Effector CD4-positive, alpha-beta T cell (primary cell): Measurements from ENCODE around the gene HDAC4.

ENCODE experiments used
- DNase-seq: peaks from one replicate; pipeline ENCODE4 v3.0.0-alpha.2; 2020

The HDAC4 gene

DNA sequence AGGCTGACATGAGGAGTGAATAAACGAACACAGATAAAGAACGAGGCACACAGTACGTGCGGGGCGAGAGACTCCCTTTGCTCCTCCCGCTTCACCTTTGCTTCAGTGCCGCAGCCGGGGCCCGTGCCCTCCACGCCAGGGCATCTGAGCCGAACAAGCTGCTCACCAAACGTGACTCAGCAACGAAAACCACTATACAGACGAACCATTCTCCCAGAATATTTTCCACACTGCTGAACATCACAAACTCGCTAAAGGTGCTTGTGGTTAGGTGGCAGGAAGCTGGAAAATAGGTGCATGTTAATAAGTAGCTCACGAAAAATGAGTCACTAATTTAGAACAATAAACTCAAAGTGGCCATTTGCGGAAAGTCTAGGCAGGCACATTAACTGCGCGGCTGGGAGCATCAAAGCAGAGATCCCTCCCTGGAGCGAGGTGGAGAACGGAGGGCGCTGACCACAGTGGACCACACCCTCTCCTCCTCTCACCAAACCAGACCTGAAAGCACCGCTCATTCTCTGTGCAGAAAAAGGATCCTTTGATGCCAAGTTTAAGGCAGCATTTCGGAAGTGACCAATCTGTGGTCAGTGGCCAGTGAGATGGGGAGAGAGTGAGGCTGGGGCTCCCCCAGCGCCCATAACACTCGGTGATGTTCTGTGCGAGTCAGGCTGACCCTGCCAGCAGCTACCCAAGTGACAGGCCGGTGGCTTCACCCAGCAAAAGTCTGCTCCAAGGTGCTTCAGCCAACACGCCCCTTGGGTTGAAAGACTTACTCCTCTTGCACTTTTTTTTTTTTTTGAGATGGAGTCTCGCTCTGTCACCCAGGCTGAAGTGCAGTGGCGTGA, 153.2 kb downstream of the HDAC4 start:
- DNase-seq: no peak

DNA sequence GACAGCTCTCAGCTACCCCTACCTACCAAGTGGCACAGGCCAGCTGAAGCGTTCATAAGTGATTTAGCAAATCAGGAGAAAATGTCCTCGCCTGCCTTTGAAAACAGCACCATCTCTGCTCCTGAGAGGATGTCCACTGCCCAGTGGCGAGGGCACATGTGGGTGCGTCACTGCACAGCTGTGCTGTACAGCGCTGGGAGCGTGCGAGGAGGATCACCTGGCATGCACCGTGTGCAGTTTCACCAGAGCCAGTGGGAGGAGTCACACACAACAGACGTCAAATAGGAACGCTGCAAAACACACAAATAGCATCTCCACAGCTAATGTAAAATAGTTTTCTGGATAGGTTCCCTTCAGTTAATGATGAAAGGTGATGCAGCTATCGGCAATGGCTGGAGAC, 154.1 kb downstream of the HDAC4 start:
- no peak for DNase-seq

DNA sequence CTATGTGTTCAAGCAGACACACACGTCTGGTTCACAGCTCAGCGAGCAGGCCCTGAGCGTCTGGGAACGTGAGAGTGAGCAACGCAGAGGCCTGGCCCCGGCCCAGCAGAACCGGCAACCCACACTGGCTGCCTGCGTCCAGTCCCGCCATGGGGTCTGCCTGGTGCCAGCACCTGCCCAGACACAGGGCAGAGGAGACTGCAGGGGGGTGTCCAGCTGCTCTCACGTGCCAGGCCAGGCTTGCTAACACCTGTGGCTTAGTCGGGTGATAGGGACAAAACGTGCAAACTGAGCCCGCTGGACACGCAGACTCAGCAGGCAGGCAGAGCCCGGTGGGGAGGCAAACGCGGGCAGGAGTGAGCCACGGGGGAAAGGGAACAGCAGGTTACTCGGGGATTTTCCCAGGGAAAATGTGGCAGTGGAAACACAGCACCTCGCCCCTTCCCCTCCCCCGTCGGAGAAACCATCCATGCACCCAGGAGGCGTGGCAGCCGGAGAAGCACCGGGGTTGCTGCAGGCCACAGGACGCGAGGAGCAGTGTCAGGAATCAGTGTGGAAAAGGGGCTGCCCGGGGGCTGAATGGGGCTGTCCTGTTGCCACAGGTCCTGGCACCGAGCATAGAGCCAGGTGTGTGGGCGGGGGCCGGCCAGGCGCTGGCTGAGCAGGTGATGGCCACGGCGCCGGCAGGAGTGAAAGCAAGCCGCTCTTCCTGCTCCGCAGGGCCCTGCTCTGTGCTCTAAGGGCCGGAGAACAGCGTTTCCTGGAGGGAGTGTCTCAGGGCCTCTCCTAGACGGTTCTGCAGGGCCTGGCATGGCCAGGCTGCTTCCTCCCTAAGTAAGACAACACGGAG, 154.7 kb downstream of the HDAC4 start:
- DNase-seq: no peak

DNA sequence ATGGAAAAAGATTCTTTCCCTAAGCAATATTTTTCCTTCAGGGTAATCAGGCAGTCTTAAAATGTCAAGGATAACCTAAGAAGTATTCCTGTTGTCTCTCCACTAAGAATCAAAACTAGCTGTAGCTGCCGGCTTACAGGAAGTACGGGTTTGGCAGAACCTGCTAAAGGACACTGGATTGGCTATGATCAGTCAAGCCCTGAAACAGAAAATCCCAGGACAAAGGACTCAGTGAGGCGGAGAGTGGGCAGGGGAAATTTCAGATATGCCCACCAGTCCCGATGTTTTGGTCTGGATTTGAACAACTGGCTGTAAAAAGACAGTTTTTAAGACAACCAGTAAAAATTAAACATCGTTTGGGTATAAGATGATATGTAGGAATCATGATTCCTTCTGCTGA, 155.7 kb downstream of the HDAC4 start:
- no peak for DNase-seq

DNA sequence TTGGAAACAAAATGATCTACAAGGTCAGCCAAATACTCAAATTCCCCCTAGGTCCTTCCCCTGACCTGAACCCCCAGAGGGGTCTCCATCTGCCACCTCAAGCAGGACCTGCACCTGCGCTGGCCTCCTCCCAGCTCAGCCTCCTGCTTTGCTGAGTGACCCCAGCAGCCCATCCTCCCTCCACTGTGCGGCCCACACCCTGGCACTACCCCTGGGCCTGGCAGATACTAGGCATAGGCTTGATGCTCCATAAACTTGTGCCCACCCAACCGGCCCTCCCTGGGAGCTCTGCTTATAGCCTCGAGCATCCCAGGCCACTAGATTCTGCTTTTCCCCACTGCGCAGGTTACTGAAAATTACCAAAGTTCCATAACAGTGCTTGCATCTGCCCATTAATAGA, 156.2 kb downstream of the HDAC4 start:
- DNase-seq: no peak

DNA sequence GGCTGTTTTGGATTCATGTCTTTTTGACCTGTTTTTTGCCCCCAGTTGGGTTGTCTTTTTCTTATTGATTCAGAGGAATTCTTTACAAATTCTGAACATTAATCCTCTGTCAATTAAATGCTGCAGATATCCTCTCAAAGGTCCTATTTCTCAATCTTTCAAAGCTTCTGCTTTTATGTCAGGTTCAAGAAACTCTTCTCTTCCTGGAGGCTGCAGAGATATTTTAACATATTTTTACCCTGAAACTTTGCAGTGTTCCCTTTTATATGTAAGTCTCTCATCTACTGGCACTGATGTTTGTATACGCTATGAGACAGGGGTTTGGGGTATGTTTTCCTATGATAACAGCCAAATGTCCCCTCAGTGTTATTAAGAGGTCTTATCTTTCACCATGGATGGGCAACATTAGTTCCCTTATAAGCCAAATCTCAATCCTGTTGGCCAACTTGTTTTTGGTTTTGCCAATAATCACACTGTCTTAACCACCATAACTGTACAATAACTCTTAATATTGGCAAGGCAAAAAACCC, 159.3 kb downstream of the HDAC4 start:
- no peak for DNase-seq

DNA sequence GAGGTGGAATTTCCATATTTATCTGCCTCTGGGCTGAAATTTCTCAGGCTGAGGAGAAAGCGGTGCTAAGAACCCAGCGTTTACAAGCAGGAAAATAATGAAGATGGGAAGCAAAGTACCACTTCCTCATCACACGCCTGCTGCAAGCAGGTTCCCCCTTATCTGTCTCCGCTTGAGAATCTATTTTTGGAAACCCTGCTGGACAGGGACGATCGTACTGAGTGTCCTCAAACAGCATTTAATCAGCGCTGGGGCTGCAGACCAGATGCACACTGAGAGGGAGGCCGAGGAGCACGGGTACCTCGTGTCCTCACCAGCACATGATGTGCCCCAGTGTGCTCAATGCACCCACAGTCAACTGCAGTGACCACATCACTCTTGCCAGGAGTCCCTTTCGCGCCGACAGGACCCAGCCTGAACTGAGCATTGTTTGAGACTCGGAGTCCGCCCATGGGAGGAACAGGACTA, 160.4 kb downstream of the HDAC4 start:
- DNase-seq: no peak

DNA sequence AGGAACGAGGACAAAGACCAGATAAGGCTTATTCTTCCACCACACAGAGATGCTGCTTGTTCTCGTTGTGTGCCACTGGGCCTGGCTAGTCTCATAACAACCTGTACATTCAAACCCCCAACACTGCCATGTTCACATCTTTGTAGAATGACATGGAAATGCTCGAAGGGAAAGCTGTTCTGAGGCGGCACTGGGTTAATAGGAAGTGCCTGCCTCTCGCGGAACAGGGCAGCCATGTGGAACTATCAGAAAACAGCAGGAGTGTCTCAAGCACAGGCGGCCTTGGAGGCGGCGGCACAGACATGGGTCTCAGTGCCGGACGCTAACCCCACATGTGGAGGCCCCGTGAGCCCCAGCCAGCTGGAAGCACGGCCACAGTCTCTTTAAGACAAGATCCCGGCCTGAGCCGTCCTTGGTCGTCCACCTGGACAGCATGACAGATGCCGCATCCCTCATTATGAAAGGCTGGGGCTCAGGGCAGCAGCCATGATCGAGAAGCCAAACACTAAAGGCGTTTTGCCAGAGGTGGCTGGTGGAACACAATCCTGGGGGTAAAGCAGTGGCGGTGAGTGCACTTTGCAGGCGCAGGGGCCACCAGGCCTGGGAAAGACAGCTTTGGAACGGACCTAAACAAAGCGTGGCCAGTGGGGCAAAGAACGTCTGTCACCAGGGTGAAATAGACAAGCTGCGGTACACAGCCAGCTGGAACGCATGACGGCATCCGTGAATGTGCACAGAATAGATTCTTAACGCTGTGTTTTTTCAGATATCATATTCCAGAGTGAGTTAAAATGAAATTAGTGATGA, 161.0 kb downstream of the HDAC4 start:
- no peak for DNase-seq

DNA sequence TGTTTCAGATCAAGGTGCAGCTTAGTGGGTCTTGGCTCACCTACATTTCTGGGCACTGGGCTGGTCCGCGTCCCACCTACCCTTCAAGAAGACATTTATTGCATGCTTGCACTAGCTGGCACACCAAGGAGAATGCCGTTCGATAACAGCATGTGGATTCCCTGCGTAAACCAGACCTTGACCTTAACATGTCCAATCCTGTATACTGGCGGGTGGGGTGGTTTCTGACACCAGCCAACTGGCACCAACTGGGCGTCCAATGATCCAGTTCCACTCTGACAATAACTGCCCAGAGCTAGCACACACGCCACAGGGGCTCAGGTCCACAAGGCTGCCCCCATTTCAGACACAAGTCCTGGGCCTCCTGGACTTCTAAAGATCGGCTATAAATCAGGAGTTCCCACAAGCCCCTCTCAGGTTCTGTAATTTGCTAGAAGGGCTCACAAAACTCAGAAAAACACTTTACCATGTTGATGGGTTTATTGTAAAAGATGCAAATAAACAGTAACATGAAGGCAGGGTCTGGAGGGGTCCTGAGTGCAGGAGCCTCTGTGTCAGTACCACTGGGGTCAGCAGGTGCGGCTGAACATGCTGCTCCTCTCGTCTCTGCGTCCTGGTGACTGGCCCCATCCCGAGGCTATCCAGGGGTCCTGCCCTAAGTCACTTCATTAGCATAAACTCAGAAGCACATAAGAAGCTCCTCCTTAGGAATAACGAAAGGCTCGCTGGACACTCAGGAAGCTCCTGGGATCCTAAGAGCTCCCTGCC, 161.8 kb downstream of the HDAC4 start:
- no peak for DNase-seq

DNA sequence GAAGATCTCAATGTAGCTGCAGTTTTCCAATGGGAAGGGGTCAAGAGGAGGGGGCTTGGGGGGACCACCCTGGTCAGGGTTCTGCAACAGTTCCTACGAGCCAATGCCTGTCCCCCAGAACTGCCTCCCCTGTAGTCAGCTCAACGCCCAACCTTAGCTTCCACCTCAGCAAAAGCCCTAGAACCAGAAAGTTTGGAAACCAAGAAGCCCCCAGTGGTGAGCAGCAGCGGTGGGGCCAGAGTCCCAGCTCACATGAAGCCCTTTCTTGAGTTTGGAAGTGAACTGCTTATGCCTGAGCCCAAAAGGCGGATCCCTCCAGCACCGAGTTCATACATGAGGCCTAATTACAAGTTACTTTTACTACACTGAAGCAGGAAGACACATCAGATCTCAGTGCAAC, 162.4 kb downstream of the HDAC4 start:
- no peak for DNase-seq

DNA sequence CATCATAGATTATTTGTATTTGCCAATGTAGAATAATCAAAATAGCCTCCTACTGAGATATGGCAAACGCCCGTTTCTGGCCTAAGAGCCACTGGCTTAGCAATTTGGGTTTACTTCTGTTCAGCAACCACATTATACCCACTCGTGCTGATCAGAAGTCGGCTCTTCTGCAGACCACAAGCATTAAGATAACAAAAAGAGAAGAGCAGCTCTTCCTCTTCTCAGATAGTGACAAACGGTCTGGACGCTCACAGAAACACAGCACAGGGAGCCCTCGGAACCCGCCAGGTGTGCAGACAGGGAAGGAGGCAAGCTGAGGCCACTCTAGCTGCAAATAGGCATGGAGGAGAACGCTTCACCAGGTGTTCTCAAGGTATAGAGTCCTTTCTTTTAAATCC, 164.0 kb downstream of the HDAC4 start:
- no peak for DNase-seq

DNA sequence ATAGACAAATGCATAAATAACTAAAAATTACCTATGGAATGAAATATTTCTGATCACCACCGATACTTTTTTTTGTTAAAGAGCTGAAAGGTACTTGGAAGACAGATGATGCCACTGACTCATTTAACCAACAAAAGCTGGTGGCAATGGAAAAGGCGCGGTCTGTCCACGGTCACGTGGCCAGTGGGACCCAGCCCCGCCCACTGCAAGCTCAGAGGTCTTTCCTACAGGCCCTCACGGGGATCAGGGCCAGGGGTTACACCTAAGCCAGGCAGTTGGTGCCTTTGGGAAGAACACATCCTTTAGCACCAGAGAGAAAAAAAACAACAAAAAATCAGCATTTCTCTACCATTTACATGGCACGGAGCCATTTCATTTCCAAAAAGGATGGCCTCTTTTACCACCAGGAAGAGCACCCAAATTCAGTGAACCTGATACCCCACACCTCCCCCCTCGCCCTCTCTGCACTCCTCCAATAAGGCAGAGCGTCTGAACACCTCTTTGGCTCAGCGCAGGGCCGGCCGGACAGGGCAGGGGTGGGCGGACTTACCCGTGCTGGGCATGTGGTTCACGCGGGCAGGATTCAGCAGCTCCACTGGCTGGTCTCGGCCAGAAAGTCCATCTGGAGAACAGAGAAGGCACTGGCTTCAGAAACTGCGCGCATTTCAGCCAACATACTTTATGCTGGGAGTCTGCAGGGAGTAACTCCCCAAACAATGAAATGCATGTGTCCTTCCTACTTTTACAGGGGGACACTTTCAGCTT, 164.6 kb downstream of the HDAC4 start:
- DNase-seq: no peak

DNA sequence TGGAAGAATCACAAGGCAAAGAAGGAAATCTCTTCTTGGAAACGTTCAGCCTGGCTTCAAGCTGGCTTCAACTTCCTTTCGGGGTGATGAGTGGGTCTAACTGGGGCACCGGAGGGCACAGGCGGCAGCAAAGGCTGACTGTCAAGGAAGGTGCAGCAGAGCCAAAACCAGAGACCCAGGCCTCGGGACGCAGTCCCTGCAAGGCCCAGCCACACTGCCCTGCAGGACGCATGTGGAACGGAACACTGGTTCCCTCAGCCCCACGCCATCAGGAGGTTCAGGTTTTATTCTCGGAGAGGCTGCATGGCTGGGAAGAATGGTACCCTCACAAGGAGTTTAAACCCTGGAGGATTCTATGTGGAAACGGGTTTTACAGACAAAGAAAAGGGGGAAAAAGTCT, 165.5 kb downstream of the HDAC4 start:
- no peak for DNase-seq

DNA sequence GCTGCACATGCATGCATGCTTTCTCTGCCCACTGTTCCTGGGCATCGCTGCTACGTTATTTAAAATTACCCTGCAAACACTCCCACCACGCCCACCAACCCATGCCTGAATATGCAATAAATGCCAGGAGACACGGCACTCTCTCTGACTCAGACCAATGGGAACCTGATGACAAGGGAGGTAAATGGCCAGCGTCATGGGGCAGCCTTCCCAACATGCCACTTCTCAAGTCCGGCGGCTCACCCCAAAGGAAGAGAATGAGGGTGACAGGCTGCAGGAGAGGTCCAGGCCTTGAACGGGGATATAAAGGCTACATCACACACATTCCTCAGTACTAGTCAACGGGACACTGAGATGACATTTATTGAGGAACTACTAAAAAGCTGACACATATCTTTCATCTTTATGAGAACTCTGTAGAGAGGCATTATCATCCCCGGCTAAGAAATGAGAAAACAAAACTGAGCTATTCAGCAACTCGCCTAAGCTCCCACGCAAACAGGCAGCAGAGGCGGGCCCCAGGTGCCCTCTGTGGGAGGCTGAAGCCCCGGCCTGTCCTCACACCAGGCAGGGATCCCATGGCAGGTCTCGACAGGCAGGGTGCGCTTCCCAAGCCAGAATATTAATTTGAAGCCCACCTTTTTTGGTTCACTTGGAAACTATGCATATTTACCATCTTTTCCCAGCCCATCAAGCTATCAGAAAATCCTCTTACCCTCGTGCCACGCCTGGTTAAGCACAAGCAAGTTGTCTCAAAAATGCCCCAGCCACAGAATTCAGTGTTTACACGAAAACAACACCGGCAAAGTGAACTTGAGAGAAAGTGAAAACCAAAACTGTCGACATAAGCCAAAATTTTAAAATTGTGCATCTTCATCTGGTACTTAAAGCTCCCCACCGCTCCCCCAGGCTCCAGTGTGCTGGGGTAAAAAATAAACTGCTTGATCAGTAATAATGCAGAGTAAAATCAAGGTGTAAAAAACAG, 166.3 kb downstream of the HDAC4 start:
- DNase-seq: no peak

DNA sequence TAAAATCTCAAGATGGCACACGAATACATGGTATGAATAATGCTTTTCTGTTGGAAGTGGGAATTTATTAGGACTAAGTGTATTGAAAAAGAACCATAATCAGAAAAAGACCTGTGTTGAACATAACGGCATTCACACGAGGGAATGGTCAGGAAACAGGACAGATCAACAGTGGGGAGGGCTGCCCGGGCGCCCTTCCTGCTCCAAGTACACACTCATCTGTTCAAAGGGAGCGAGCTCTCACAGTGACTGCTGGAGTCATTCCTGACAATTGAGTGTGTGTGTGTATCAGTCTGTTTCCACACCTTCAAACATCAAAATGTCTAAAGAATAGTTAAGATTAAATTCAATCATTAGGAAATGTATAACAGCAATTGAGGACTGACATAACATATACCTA, 167.2 kb downstream of the HDAC4 start:
- DNase-seq: no peak

DNA sequence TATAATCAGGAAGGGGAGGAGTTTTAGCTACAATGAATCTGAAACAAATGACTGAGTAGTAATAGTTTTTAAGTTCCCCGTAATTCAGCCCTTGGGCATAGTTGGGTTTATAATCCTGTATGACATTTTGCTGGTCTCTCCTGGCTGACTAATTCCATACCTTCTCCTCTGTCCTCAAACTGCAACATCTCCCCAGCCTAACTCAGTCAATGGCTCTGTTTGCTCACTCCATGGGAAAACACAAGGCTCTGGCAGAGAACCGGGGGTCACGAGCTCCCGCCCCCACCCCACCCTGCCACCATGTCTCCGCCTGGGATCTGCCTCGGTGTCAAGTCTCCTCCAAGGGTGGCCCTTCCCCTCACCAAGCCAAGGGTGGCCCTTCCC, 168.6 kb downstream of the HDAC4 start:
- no peak for DNase-seq

DNA sequence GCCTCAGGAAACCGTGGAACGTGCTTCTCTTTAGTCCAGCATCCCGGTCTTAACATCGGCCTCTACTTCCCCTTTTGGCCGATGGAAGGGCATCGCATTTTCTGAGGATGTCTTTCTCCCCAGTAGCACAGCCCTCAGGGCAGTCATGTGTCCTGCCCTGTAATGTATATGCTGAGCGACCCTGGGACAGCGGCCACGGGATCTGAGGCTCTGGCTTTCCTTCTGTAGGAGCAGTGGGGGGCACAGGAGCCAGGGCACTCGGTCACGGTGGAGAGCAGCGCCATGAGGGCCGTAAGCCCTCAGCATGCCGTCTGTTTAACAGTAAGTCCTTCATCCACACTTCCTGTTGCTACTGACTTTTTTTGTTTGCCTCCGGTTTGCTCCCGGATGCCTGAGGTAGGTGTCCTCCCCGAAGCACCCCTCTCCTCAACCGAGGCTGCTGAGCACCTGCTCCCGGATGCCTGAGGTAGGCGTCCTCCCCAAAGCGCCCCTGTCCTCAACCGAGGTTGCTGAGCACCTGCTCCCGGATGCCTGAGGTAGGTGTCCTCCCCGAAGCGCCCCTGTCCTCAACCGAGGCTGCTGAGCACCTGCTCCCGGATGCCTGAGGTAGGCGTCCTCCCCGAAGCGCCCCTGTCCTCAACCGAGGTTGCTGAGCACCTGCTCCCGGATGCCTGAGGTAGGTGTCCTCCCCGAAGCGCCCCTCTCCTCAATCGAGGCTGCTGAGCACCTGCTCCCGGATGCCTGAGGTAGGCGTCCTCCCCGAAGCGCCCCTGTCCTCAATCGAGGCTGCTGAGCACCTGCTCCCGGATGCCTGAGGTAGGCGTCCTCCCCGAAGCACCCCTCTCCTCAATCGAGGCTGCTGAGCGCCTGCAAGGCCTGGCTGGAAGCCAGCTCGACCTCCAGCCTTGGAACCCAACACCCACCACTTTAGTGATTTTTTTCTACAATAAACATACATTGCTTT, 169.3 kb downstream of the HDAC4 start:
- DNase-seq: no peak

DNA sequence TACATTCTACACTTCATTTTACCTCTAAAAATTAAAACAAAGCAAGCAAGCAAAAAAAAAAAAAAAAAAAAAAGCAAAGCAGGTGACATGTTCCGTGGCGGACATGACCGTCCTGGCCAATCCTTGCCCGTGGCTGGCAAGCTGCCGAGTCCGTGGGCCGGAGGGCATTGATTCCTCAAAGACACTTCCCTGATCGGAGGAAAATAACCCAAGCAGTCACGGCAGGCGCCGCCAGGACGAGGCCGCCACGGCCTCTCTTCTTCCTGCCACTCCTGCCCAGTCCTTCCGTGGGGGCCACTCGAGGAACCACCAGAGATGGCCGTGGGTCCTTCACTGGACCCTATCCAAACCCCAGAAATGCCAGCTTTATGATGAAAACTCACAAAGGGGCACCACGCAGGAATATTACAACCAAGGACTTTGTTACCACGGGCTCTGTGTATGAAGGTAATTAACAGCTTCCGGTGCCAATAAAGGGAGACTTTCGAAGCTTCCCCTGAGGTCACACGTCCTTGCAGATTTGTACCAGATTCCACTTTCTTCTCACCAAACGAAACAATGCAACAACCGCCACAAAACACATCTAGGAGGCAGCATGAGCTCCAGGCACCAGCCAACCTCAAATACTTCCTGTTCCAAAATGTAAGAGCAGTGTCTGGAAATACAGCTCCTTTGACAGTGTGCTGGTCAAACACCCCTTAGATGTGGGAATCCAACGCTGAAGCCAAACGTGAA, 170.3 kb downstream of the HDAC4 start:
- no peak for DNase-seq
